ENCODE data around the gene UBE2E2.

DNA sequence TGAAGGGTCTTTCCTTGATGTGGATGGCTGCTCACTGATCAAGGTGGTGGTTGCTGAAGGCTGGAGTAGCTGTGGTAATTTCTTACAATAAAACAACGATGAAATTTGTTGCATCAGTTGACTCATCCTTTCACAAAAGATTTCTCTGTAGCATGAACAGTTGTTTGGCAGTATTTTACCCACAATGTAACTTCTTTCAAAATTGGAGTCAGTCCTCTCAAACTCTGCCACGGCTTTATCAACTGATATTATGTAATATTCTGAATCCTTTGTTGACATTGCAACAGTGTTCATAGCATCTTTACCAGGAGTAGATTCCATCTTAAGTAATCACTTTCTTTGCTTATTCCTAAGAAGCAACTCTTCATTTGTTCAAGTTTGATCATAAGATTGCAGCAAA is 252.6 kb downstream of the UBE2E2 start:
- TF ChIP-seq GATA3 (IDR thresholded peaks at IDR 0.05; ENCODE audit: low read depth, low read length) = no peak
- TF ChIP-seq GATA2 (IDR thresholded peaks at IDR 0.05; ENCODE audit: low read depth, low read length) = no peak

Data from SH-SY5Y (cell line).